ENCODE measurements around the gene UBAC1. TPM values are rescaled to one million over a fixed set of nuclear protein-coding genes. Genes with fewer than 3 reads are reported as not detected.
A peak's percentile ranks its signal among the peaks of the same experiment; 100 is the strongest.

The UBAC1 gene
- total RNA-seq, 1 experiment from 2014 or later, result 55.6 TPM

GRCh38 chr9:135888126-135888765, 72.9 kb downstream of the UBAC1 start:
- no peak overlapping the region for H3K4me3 Mint-ChIP-seq
- peaks cover 87% of the 10 kb centered on the region for H3K4me1 Mint-ChIP-seq
- ChIA-PET CTCF (interaction anchor here (0.7 to 2.7 kb wide), 2 partner anchors 194 to 250 kb away, joined by 5 to 9 read pairs; no protein-coding TSS in a partner anchor), POLR2A (no interaction called here)
- DNase-seq (ENCODE audit: low spot score) (no peak), ATAC-seq (no peak)
- H3K27ac Mint-ChIP-seq, result peak overlapping the region; percentile 85
- no peaks in the 10 kb centered on the region for H3K9me3 Mint-ChIP-seq
- no peaks in the 10 kb centered on the region; the same call in 1 of the 2 replicates for H3K27me3 Mint-ChIP-seq (ENCODE audit: low read depth)
- 0 out of 2 replicates have a peak, but pooled peaks have one; percentile 18 for TF ChIP-seq JUN (CRISPR knock-in tag; IDR thresholded peaks at IDR 0.05)
- TF ChIP-seq ZNF512 (CRISPR knock-in tag; IDR thresholded peaks at IDR 0.05; ENCODE audit: borderline replicate concordance), result no peak
- TF ChIP-seq, protein P1, sequence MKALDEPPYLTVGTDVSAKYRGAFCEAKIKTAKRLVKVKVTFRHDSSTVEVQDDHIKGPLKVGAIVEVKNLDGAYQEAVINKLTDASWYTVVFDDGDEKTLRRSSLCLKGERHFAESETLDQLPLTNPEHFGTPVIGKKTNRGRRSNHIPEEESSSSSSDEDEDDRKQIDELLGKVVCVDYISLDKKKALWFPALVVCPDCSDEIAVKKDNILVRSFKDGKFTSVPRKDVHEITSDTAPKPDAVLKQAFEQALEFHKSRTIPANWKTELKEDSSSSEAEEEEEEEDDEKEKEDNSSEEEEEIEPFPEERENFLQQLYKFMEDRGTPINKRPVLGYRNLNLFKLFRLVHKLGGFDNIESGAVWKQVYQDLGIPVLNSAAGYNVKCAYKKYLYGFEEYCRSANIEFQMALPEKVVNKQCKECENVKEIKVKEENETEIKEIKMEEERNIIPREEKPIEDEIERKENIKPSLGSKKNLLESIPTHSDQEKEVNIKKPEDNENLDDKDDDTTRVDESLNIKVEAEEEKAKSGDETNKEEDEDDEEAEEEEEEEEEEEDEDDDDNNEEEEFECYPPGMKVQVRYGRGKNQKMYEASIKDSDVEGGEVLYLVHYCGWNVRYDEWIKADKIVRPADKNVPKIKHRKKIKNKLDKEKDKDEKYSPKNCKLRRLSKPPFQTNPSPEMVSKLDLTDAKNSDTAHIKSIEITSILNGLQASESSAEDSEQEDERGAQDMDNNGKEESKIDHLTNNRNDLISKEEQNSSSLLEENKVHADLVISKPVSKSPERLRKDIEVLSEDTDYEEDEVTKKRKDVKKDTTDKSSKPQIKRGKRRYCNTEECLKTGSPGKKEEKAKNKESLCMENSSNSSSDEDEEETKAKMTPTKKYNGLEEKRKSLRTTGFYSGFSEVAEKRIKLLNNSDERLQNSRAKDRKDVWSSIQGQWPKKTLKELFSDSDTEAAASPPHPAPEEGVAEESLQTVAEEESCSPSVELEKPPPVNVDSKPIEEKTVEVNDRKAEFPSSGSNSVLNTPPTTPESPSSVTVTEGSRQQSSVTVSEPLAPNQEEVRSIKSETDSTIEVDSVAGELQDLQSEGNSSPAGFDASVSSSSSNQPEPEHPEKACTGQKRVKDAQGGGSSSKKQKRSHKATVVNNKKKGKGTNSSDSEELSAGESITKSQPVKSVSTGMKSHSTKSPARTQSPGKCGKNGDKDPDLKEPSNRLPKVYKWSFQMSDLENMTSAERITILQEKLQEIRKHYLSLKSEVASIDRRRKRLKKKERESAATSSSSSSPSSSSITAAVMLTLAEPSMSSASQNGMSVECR (CRISPR knock-in tag; IDR thresholded peaks at IDR 0.05; ENCODE audit: borderline replicate concordance), result 0 out of 2 replicates have a peak, but pooled peaks have one; percentile 13
- H3K36me3 Mint-ChIP-seq, result no peaks in the 10 kb centered on the region

DNA sequence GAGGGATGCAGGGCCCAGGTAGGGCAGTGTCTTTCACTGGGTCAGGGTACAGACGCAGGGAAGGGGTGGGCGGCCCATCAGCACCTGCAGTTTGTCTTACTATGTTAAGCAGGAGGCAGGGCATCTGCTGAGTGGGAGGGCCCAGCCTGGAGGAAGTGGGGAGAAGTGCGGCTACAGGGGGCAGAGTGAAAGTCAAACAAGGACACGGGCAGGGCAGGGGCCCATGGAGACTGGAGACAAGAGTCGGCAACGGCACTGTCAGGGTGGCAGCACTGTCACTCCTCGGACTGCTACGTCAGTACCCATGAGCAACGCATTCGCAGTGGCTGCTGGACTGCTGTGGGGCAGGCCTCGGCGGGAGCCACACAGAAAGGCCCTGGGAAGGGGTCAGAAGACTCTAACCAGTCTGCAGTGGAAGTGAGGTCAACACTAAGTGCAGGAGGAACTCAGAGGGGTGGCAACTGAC, 73.6 kb downstream of the UBAC1 start:
- Mint-ChIP-seq H3K4me1 (peaks cover 82% of the 10 kb centered on the region), H3K27ac (peak overlapping the region; percentile 73), H3K4me3 (no peak overlapping the region), H3K36me3 (no peaks in the 10 kb centered on the region; the same call in 1 of the 2 replicates), H3K9me3 (no peaks in the 10 kb centered on the region), H3K27me3 (ENCODE audit: low read depth) (no peaks in the 10 kb centered on the region; the same call in 1 of the 2 replicates)
- ChIA-PET POLR2A (no interaction called here), CTCF (interaction anchor here (0.7 to 2.7 kb wide), 2 partner anchors 195 to 251 kb away, joined by 5 to 9 read pairs; no protein-coding TSS in a partner anchor)
- TF ChIP-seq, protein P1 (CRISPR knock-in tag; IDR thresholded peaks at IDR 0.05; ENCODE audit: borderline replicate concordance), result no peak
- TF ChIP-seq, protein P2, sequence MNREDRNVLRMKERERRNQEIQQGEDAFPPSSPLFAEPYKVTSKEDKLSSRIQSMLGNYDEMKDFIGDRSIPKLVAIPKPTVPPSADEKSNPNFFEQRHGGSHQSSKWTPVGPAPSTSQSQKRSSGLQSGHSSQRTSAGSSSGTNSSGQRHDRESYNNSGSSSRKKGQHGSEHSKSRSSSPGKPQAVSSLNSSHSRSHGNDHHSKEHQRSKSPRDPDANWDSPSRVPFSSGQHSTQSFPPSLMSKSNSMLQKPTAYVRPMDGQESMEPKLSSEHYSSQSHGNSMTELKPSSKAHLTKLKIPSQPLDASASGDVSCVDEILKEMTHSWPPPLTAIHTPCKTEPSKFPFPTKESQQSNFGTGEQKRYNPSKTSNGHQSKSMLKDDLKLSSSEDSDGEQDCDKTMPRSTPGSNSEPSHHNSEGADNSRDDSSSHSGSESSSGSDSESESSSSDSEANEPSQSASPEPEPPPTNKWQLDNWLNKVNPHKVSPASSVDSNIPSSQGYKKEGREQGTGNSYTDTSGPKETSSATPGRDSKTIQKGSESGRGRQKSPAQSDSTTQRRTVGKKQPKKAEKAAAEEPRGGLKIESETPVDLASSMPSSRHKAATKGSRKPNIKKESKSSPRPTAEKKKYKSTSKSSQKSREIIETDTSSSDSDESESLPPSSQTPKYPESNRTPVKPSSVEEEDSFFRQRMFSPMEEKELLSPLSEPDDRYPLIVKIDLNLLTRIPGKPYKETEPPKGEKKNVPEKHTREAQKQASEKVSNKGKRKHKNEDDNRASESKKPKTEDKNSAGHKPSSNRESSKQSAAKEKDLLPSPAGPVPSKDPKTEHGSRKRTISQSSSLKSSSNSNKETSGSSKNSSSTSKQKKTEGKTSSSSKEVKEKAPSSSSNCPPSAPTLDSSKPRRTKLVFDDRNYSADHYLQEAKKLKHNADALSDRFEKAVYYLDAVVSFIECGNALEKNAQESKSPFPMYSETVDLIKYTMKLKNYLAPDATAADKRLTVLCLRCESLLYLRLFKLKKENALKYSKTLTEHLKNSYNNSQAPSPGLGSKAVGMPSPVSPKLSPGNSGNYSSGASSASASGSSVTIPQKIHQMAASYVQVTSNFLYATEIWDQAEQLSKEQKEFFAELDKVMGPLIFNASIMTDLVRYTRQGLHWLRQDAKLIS (CRISPR knock-in tag; IDR thresholded peaks at IDR 0.05; ENCODE audit: borderline replicate concordance), result no peak
- TF ChIP-seq, protein P3, sequence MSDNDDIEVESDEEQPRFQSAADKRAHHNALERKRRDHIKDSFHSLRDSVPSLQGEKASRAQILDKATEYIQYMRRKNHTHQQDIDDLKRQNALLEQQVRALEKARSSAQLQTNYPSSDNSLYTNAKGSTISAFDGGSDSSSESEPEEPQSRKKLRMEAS (CRISPR knock-in tag; IDR thresholded peaks at IDR 0.05), result no peak
- no peak for TF ChIP-seq MLX (CRISPR knock-in tag; IDR thresholded peaks at IDR 0.05)
- TF ChIP-seq OVOL2 (CRISPR knock-in tag; IDR thresholded peaks at IDR 0.05; ENCODE audit: borderline replicate concordance), result no peak
- peak; percentile 84 for TF ChIP-seq ZNF121 (CRISPR knock-in tag; IDR thresholded peaks at IDR 0.05)
- TF ChIP-seq ZNF281 (CRISPR knock-in tag; IDR thresholded peaks at IDR 0.05), result 0 out of 2 replicates have a peak, but pooled peaks have one; percentile 41
- TF ChIP-seq NFYB (CRISPR knock-in tag; conservative IDR thresholded peaks at IDR 0.05; ENCODE audit: low read depth), result no peak
- TF ChIP-seq TEAD4 (CRISPR knock-in tag; IDR thresholded peaks at IDR 0.05), result no peak
- DNase-seq (ENCODE audit: low spot score), result peak; percentile 63
- peak; percentile 82 for ATAC-seq

Measured in WTC11 (cell line).